GM19351 (cell line): ENCODE data around the gene WDR18.
"Not testable (repeated sequence)": the region's sequence is repeated elsewhere in the genome, so short reads cannot be mapped to it uniquely, and the experiment has no call there.

Source experiments
- ATAC-seq: cut with Tn5 transposase; IDR thresholded peaks from one replicate; pipeline ENCODE4 v1.9.1; 2021; ENCODE audit warnings: mild to moderate bottlenecking, moderate library complexity; ENCODE audit not compliant: unreplicated experiment

WDR18 gene

GRCh38 chr19:1018393-1018792 lies 34.2 kb downstream of the WDR18 start:
- ATAC-seq = no peak

GRCh38 chr19:1018932-1019615 lies 34.9 kb downstream of the WDR18 start:
- ATAC-seq = no peak

- ATAC-seq = no peak
Measured at GRCh38 chr19:1019616-1019961, 35.4 kb downstream of the WDR18 start.

- peak; percentile 7 for ATAC-seq
Measured at GRCh38 chr19:1019980-1020867, 36.1 kb downstream of the WDR18 start.

GRCh38 chr19:1020868-1021425 lies 36.8 kb downstream of the WDR18 start, which contains the start of gene TMEM259:
TSS of gene TMEM259 (minus strand) at chr19:1021123. CDS start at chr19:1020996, 127 bp downstream.
- peak; percentile 81 for ATAC-seq

- ATAC-seq = not testable (repeated sequence)
Measured at GRCh38 chr19:1023883-1024188, 39.7 kb downstream of the WDR18 start.

GRCh38 chr19:1025080-1025479 lies 40.9 kb downstream of the WDR18 start:
- not testable (repeated sequence) for ATAC-seq

- ATAC-seq = peak; percentile 55
Measured at GRCh38 chr19:1025960-1026782, 42.0 kb downstream of the WDR18 start, which contains the start of gene CNN2. TSS of gene CNN2 (plus strand) at chr19:1026608. CDS start at chr19:1026662, 54 bp downstream.

GRCh38 chr19:1026783-1027649 lies 42.9 kb downstream of the WDR18 start:
- no peak for ATAC-seq

GRCh38 chr19:1027650-1028061 lies 43.5 kb downstream of the WDR18 start:
- ATAC-seq = no peak

- no peak for ATAC-seq
Measured at GRCh38 chr19:1028062-1028926, 44.1 kb downstream of the WDR18 start.

GRCh38 chr19:1032264-1032867 lies 48.2 kb downstream of the WDR18 start:
- ATAC-seq = no peak

- ATAC-seq = no peak
Measured at GRCh38 chr19:1035998-1036621, 52.0 kb downstream of the WDR18 start.

GRCh38 chr19:1037621-1038064 lies 53.5 kb downstream of the WDR18 start:
- ATAC-seq = no peak

- no peak for ATAC-seq
Measured at GRCh38 chr19:1038978-1039645, 55.0 kb downstream of the WDR18 start.

GRCh38 chr19:1039646-1040475 lies 55.7 kb downstream of the WDR18 start, which contains the start of gene ABCA7:
TSS of gene ABCA7 (plus strand) at chr19:1040107. CDS start at chr19:1041362, 1,255 bp downstream.
- ATAC-seq = peak; percentile 74
